ENCODE measurements around the gene SPATA31C1.
"Not testable (repeated sequence)": the region's sequence is repeated elsewhere in the genome, so short reads cannot be mapped to it uniquely, and the experiment has no call there.

SPATA31C1 gene

DNA sequence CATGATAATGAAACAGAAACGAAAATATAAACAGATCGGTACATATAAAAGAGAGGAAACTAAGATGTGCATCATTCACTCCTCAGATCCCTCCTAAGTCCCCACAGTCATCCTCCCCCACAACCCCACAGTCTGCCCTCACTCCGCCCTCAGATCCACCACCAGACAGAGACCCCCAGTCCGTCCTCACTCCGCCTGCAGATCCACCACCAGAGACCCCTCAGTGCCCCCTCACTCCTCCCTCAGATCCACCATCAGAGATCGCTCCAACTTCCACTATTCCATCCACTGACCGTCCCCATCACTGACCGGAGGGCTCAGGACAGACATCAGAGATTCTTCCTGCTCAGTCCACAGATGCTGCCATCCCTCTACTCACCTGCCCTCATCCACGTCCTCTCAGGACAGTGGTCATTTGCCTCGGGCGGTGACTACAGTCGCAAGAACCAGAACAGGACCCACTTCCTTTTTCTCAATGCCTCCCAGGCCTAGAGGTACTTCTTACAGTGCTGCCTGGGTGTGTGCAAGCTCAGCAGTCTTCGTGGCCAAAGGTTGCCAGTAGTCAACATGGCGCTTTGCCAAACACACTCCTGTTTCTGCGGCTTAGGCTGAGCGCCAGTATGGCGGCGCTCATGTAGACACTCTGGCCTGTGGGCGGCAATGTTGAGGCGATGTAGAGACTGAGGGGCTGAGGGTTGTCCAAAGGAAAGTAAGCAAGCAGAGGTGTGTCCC is 8.3 kb upstream of the SPATA31C1 start:
- Histone ChIP-seq H3K36me3 (ENCODE audit: control insufficient read depth in 1 of 2, insufficient read depth in 2 of 2, low read length in 2 of 2) (no peaks in the 10 kb centered on the region), H3K4me3 (ENCODE audit: low read depth in 1 of 2, low read length in 2 of 2) (no peak overlapping the region), H3K9me3 (ENCODE audit: control insufficient read depth in 1 of 2, low read length in 2 of 2) (no peaks in the 10 kb centered on the region), H3K27ac (ENCODE audit: low read length) (no peak overlapping the region), H3K4me1 (ENCODE audit: control insufficient read depth in 1 of 2, insufficient read depth in 2 of 2, low read length in 2 of 2) (no peaks in the 10 kb centered on the region), H3K27me3 (ENCODE audit: low read depth, low read length) (no peaks in the 10 kb centered on the region)

DNA sequence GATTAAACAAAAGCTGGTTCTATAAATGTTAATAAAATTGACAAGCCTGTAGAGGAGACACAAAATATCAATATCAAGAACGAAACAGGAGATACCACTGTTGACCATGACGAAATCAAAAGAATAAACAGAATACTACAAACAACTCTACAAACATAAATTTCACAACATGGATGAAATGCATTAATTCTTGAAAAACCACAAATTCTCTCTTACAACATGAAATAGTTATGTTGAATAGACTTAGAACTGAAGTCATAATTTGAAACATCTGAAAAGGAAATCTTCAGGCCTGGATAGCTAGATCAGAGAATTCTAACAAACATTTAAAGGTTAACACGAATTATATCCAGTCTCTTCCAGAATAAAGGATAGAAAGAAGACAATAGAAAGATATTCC is 6.9 kb upstream of the SPATA31C1 start:
- H3K36me3 ChIP-seq (ENCODE audit: control insufficient read depth in 1 of 2, insufficient read depth in 2 of 2, low read length in 2 of 2): no peaks in the 10 kb centered on the region
- no peaks in the 10 kb centered on the region for H3K9me3 ChIP-seq (ENCODE audit: control insufficient read depth in 1 of 2, low read length in 2 of 2)
- H3K4me1 ChIP-seq (ENCODE audit: control insufficient read depth in 1 of 2, insufficient read depth in 2 of 2, low read length in 2 of 2): no peaks in the 10 kb centered on the region
- no peaks in the 10 kb centered on the region for H3K27me3 ChIP-seq (ENCODE audit: low read depth, low read length)
- H3K27ac ChIP-seq (ENCODE audit: low read length): no peak overlapping the region
- no peak overlapping the region for H3K4me3 ChIP-seq (ENCODE audit: low read depth in 1 of 2, low read length in 2 of 2)

DNA sequence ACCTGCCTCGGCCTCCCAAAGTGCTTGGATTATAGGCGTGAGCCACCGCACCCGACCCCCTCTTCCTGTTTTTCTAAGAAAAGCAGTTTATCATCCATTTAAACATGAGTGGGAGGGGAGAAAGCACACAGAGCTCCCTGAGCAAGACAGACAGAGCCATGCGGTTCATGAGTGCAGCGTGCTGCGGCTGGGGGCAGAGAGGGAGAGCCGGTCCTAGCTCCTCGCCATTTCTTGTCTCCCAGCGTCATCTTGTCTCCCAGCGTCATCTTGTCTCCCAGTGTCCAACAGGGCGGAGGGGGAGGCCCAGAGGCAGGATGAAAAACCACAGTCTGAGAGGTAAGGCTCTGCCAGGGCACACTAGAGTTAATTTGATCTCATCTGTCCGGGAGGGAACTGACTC is 1.3 kb downstream of the SPATA31C1 start:
- H3K27ac ChIP-seq (ENCODE audit: low read length); H3K4me3 ChIP-seq (ENCODE audit: low read depth in 1 of 2, low read length in 2 of 2); H3K27me3 ChIP-seq (ENCODE audit: low read depth, low read length); H3K4me1 ChIP-seq (ENCODE audit: control insufficient read depth in 1 of 2, insufficient read depth in 2 of 2, low read length in 2 of 2); H3K36me3 ChIP-seq (ENCODE audit: control insufficient read depth in 1 of 2, insufficient read depth in 2 of 2, low read length in 2 of 2); H3K9me3 ChIP-seq (ENCODE audit: control insufficient read depth in 1 of 2, low read length in 2 of 2): not testable (repeated sequence)

DNA sequence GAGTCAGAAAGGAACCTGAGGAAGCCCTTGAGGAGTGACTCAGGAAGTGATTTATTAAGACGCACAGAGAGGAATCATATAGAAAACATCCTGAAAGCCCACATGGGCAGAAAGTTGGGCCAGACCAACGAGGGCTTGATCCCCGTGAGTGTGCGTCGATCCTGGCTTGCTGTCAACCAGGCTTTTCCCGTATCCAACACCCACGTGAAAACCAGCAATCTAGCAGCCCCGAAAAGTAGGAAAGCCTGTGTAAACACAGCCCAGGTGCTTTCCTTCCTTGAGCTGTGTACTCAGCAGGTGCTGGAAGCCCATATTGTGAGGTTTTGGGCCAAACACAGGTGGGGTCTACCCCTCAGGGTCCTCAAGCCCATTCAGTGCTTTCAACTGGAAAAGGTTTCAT is 3.8 kb downstream of the SPATA31C1 start:
- H3K4me1 ChIP-seq (ENCODE audit: control insufficient read depth in 1 of 2, insufficient read depth in 2 of 2, low read length in 2 of 2); H3K27me3 ChIP-seq (ENCODE audit: low read depth, low read length); H3K27ac ChIP-seq (ENCODE audit: low read length); H3K4me3 ChIP-seq (ENCODE audit: low read depth in 1 of 2, low read length in 2 of 2); H3K9me3 ChIP-seq (ENCODE audit: control insufficient read depth in 1 of 2, low read length in 2 of 2); H3K36me3 ChIP-seq (ENCODE audit: control insufficient read depth in 1 of 2, insufficient read depth in 2 of 2, low read length in 2 of 2): not testable (repeated sequence)

DNA sequence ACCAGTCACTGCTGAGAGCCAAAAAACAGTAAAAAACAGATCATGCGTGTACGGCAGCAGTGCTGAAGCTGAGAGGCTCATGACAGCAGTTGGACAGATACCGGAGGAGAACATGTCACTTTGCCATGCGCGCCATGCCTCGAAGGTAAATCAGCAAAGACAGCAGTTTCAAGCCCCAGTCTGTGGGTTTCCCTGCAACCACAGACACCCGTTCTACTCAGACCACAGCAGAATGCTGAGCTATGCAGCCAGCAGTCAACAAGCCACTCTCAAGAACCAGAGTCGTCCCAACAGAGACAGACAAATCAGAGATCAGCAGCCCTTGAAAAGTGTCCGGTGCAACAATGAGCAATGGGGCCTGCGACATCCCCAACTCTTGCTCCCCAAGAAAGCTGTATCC is 5.2 kb downstream of the SPATA31C1 start:
- not testable (repeated sequence) for H3K4me3 ChIP-seq (ENCODE audit: low read depth in 1 of 2, low read length in 2 of 2); H3K4me1 ChIP-seq (ENCODE audit: control insufficient read depth in 1 of 2, insufficient read depth in 2 of 2, low read length in 2 of 2); H3K9me3 ChIP-seq (ENCODE audit: control insufficient read depth in 1 of 2, low read length in 2 of 2); H3K27me3 ChIP-seq (ENCODE audit: low read depth, low read length); H3K27ac ChIP-seq (ENCODE audit: low read length); H3K36me3 ChIP-seq (ENCODE audit: control insufficient read depth in 1 of 2, insufficient read depth in 2 of 2, low read length in 2 of 2)

DNA sequence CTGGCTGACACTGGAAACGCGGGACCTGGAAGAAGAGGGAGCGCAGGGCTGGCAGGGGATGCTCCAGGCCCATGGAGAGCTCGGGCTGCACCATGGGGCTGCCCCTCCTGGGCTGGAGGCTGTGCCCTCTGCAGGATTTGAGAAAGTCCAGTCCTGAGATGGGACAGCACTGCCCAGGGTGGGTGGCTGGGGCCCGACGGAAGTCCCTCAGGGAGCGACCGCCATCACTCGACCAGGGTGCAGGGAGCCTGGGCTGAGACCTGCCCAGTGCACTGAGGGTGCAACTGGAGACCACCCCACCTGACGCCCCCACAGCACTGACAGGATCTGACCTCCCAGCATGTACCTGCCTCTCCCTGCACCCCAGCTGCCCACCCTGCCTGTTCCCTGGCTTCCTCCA is 7.1 kb downstream of the SPATA31C1 start:
- H3K27ac ChIP-seq (ENCODE audit: low read length); H3K27me3 ChIP-seq (ENCODE audit: low read depth, low read length); H3K36me3 ChIP-seq (ENCODE audit: control insufficient read depth in 1 of 2, insufficient read depth in 2 of 2, low read length in 2 of 2); H3K9me3 ChIP-seq (ENCODE audit: control insufficient read depth in 1 of 2, low read length in 2 of 2); H3K4me1 ChIP-seq (ENCODE audit: control insufficient read depth in 1 of 2, insufficient read depth in 2 of 2, low read length in 2 of 2); H3K4me3 ChIP-seq (ENCODE audit: low read depth in 1 of 2, low read length in 2 of 2): not testable (repeated sequence)

DNA sequence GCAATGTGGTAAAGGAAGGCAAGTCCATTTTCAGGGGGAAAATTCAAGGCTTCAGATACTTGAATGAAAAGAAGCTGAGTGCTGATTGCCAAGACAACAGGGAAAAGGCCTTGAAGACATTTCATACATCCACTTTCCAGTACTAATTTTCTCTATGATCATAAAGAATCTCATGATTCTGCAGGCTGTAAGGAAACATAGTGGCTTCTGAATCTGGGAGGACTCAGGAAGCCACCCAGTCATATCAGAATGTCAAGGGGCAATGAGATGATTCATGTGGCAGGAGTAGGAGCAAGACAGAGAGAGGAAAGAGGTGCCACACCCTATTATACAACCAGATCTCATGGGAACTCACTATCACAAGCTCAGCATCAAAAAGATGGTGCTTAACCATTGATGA is 11.4 kb downstream of the SPATA31C1 start:
- not testable (repeated sequence) for H3K9me3 ChIP-seq (ENCODE audit: control insufficient read depth in 1 of 2, low read length in 2 of 2); H3K36me3 ChIP-seq (ENCODE audit: control insufficient read depth in 1 of 2, insufficient read depth in 2 of 2, low read length in 2 of 2); H3K4me1 ChIP-seq (ENCODE audit: control insufficient read depth in 1 of 2, insufficient read depth in 2 of 2, low read length in 2 of 2); H3K27me3 ChIP-seq (ENCODE audit: low read depth, low read length); H3K27ac ChIP-seq (ENCODE audit: low read length); H3K4me3 ChIP-seq (ENCODE audit: low read depth in 1 of 2, low read length in 2 of 2)

DNA sequence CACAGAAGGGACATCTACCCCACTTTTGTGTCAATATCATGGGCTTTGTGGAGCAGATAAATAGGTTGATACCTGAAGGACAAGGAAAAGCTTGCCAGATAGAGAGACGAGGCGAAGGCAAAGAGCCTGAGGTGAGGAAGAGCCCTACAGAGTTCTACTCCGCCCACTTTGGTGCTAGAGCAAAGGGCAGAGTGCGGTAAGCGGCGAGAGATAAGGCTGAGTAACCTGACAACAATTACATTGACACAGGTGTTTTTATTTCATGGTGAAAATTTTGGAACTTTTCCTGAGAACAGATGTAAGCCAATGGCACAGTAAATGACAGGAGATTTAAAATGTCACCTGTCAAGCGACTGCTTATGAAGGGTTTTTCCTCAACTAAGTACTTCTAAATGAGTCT is 16.7 kb downstream of the SPATA31C1 start:
- not testable (repeated sequence) for H3K36me3 ChIP-seq (ENCODE audit: control insufficient read depth in 1 of 2, insufficient read depth in 2 of 2, low read length in 2 of 2); H3K27me3 ChIP-seq (ENCODE audit: low read depth, low read length); H3K4me3 ChIP-seq (ENCODE audit: low read depth in 1 of 2, low read length in 2 of 2); H3K4me1 ChIP-seq (ENCODE audit: control insufficient read depth in 1 of 2, insufficient read depth in 2 of 2, low read length in 2 of 2); H3K27ac ChIP-seq (ENCODE audit: low read length); H3K9me3 ChIP-seq (ENCODE audit: control insufficient read depth in 1 of 2, low read length in 2 of 2)

DNA sequence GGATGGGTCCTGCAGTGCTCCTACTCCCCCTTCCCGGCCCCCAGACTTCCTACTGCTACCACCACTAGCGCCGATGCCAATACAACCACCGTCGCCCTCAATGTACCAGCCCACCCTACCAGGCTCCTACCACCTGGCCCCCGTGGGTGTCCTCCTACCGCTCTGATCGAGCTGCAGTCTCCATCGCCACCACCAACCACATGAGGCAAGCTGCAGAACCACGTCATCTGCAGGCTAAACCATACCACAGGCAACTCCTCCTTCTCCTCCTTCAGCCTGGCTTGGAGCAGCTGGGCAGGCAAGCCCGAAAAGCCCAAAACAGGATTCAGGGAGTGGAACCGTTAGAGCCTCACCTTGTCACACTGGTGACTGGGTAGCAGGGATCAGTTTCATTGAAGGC is 19.6 kb downstream of the SPATA31C1 start:
- not testable (repeated sequence) for H3K27ac ChIP-seq (ENCODE audit: low read length); H3K4me3 ChIP-seq (ENCODE audit: low read depth in 1 of 2, low read length in 2 of 2); H3K27me3 ChIP-seq (ENCODE audit: low read depth, low read length); H3K9me3 ChIP-seq (ENCODE audit: control insufficient read depth in 1 of 2, low read length in 2 of 2); H3K36me3 ChIP-seq (ENCODE audit: control insufficient read depth in 1 of 2, insufficient read depth in 2 of 2, low read length in 2 of 2); H3K4me1 ChIP-seq (ENCODE audit: control insufficient read depth in 1 of 2, insufficient read depth in 2 of 2, low read length in 2 of 2)

DNA sequence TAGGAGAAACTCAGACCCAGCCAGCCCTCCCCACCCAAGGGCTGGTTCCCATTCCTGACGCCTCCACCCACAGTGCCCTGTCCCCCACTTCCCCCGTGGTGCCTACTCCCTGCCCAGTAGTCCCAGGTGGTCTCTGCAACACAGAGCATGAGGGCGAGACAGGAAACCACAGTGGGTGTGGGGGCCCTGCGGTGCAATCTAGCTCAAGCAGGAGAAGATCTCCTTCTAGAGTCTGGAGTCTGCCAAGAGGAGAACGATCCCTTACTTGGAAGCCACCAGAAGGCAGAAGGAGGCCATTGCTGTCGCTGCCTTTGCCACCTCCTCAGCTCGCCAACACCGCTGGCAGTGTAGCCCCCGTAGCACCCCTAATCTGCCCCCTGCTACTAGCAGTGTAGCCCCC is 20.2 kb downstream of the SPATA31C1 start:
- not testable (repeated sequence) for H3K27me3 ChIP-seq (ENCODE audit: low read depth, low read length); H3K36me3 ChIP-seq (ENCODE audit: control insufficient read depth in 1 of 2, insufficient read depth in 2 of 2, low read length in 2 of 2); H3K4me3 ChIP-seq (ENCODE audit: low read depth in 1 of 2, low read length in 2 of 2); H3K27ac ChIP-seq (ENCODE audit: low read length); H3K9me3 ChIP-seq (ENCODE audit: control insufficient read depth in 1 of 2, low read length in 2 of 2); H3K4me1 ChIP-seq (ENCODE audit: control insufficient read depth in 1 of 2, insufficient read depth in 2 of 2, low read length in 2 of 2)

DNA sequence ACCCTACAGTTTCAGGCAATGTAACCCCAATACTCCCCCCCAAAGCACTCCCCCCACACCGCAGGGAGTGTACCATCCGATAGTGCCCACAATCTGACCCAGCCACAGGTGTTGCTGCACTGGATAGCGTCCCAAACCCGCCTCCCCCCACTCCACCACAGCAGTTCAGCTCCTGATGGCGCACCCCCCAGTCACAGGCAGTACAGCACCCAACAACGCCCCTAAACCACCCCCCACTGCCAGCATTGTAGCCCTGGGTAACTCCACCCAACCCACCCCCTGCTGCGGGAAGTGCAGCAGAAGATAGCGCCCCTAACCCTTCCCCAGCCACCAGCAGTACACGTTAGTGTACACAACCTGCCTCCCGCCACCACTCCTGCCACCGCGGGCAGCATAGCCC is 20.6 kb downstream of the SPATA31C1 start:
- H3K36me3 ChIP-seq (ENCODE audit: control insufficient read depth in 1 of 2, insufficient read depth in 2 of 2, low read length in 2 of 2); H3K27ac ChIP-seq (ENCODE audit: low read length); H3K4me1 ChIP-seq (ENCODE audit: control insufficient read depth in 1 of 2, insufficient read depth in 2 of 2, low read length in 2 of 2); H3K27me3 ChIP-seq (ENCODE audit: low read depth, low read length); H3K9me3 ChIP-seq (ENCODE audit: control insufficient read depth in 1 of 2, low read length in 2 of 2); H3K4me3 ChIP-seq (ENCODE audit: low read depth in 1 of 2, low read length in 2 of 2): not testable (repeated sequence)

DNA sequence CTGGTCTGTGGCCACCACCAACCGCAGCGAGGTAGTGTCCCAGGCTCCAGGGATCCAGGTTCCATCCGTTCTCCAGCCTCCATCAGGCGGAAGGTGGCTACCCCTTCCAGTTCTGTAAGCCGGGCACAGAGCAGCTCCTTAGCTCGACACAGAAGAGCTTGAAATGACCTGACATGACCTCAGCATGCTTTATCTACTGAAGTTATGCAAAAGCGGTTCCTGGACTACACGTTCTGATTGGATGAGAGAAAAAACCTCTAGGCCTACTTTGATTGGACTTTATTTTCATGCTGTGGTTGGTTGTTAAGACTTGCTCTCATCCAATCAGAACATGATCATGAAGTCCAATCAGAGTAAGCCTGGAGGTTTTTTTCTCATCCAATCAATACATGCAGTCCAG is 21.3 kb downstream of the SPATA31C1 start:
- not testable (repeated sequence) for H3K4me3 ChIP-seq (ENCODE audit: low read depth in 1 of 2, low read length in 2 of 2); H3K27ac ChIP-seq (ENCODE audit: low read length); H3K27me3 ChIP-seq (ENCODE audit: low read depth, low read length); H3K4me1 ChIP-seq (ENCODE audit: control insufficient read depth in 1 of 2, insufficient read depth in 2 of 2, low read length in 2 of 2); H3K36me3 ChIP-seq (ENCODE audit: control insufficient read depth in 1 of 2, insufficient read depth in 2 of 2, low read length in 2 of 2); H3K9me3 ChIP-seq (ENCODE audit: control insufficient read depth in 1 of 2, low read length in 2 of 2)

Measured in muscle layer of duodenum (tissue), 2 donors.